Lower leg skin (tissue), 3 donors: ENCODE measurements around the gene DACT2.

Experiments used
- POLR2A ChIP-seq, 2 donors: fragments of 450-650 bp; IDR thresholded peaks; one replicate each; pipeline ENCODE4 v1.6.1; 2016 to 2017; ENCODE audit warnings: antibody characterized with exemption in 2 of 2, mild to moderate bottlenecking in 1 of 2, moderate library complexity in 1 of 2
- TF ChIP-seq, protein P1 (sequence below), 3 donors: fragments of 450-650 bp; IDR thresholded peaks; one replicate each; pipeline ENCODE4 v1.5.1; 2016; ENCODE audit warnings: antibody characterized with exemption in 3 of 3, mild to moderate bottlenecking in 3 of 3, moderate library complexity in 2 of 3

DNA sequence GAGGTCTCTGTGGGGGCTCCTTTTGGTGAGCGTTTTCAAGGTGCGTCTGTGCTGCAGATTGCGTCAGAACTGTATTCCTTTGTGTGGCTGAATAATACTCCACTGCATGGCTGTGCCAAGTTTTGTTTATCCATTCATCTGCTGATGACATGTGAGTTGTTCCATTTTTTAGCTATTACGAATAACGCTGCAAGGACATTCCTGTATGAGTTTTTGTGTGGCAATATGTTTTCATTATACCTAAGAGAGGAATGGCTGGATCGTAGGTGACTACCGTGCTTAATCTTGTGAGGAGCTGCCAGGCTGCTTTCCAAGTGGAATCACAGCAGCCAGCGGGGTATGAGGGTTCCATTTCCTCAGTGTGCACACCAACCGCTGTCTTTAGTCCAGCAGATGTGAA is 1.1 kb upstream of the DACT2 start:
- TF ChIP-seq, protein P1, sequence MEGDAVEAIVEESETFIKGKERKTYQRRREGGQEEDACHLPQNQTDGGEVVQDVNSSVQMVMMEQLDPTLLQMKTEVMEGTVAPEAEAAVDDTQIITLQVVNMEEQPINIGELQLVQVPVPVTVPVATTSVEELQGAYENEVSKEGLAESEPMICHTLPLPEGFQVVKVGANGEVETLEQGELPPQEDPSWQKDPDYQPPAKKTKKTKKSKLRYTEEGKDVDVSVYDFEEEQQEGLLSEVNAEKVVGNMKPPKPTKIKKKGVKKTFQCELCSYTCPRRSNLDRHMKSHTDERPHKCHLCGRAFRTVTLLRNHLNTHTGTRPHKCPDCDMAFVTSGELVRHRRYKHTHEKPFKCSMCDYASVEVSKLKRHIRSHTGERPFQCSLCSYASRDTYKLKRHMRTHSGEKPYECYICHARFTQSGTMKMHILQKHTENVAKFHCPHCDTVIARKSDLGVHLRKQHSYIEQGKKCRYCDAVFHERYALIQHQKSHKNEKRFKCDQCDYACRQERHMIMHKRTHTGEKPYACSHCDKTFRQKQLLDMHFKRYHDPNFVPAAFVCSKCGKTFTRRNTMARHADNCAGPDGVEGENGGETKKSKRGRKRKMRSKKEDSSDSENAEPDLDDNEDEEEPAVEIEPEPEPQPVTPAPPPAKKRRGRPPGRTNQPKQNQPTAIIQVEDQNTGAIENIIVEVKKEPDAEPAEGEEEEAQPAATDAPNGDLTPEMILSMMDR (IDR thresholded peaks at IDR 0.05): no peak
- TF ChIP-seq POLR2A (IDR thresholded peaks at IDR 0.05): no peak
